Measurements from ENCODE around the gene RHO.

Gene RHO

GRCh38 chr3:129582799-129583198 is 54.4 kb downstream of the RHO start:
- no peak for DNase-seq

GRCh38 chr3:129583289-129583688 is 54.9 kb downstream of the RHO start:
- no peak for DNase-seq

GRCh38 chr3:129584631-129585030 is 56.2 kb downstream of the RHO start:
- no peak for DNase-seq
